Fibroblast of skin of right quadriceps (primary cell): Measurements from ENCODE around the gene GLI1.
"Not testable (repeated sequence)": the region's sequence is repeated elsewhere in the genome, so short reads cannot be mapped to it uniquely, and the experiment has no call there.

Experiments
- DNase-seq: peaks from one replicate; pipeline ENCODE4 v3.0.0-alpha.2; 2013

GLI1 gene

GRCh38 chr12:57459750-57460467 is at the start of gene GLI1:
Gene GLI1 (plus strand): TSS chr12:57459785. CDS start chr12:57463692, 3,907 bp downstream.
- peak; percentile 29 for DNase-seq

GRCh38 chr12:57410534-57410933 is 49.1 kb upstream of the GLI1 start:
- no peak for DNase-seq

GRCh38 chr12:57414160-57414559 is 45.4 kb upstream of the GLI1 start:
- DNase-seq, result not testable (repeated sequence)

GRCh38 chr12:57415088-57415487 is 44.5 kb upstream of the GLI1 start:
- no peak for DNase-seq

- DNase-seq, result no peak
These were observed 43.3 kb upstream of the GLI1 start for GRCh38 chr12:57416039-57416996.

- DNase-seq, result no peak
These were observed 41.3 kb upstream of the GLI1 start for GRCh38 chr12:57418255-57418654.

- no peak for DNase-seq
These were observed 40.1 kb upstream of the GLI1 start for GRCh38 chr12:57419495-57419894.

GRCh38 chr12:57420482-57420881 is 39.1 kb upstream of the GLI1 start:
- no peak for DNase-seq

- not testable (repeated sequence) for DNase-seq
These were observed 32.6 kb upstream of the GLI1 start for GRCh38 chr12:57426948-57427347.

- DNase-seq, result no peak
These were observed 30.6 kb upstream of the GLI1 start for GRCh38 chr12:57428965-57429364.

GRCh38 chr12:57429473-57430111 is 30.0 kb upstream of the GLI1 start:
- DNase-seq, result peak; percentile 10

- DNase-seq, result peak; percentile 28
These were observed 29.3 kb upstream of the GLI1 start for GRCh38 chr12:57430112-57430930.

GRCh38 chr12:57430931-57431566 is 28.5 kb upstream of the GLI1 start, which contains the start of gene R3HDM2:
Gene R3HDM2 (minus strand): TSS chr12:57431043. CDS start chr12:57310428, 120,615 bp downstream.
- DNase-seq, result peak; percentile 95

- DNase-seq, result no peak
These were observed 27.9 kb upstream of the GLI1 start for GRCh38 chr12:57431654-57432188.

GRCh38 chr12:57433370-57433769 is 26.2 kb upstream of the GLI1 start:
- DNase-seq, result no peak

- no peak for DNase-seq
These were observed 24.9 kb upstream of the GLI1 start, which contains the start of gene INHBC for GRCh38 chr12:57434517-57435223. Gene INHBC (plus strand): TSS chr12:57434784. CDS start chr12:57434887, 103 bp downstream.

- DNase-seq, result no peak
These were observed 24.3 kb upstream of the GLI1 start for GRCh38 chr12:57435293-57435692.

- no peak for DNase-seq
These were observed 21.2 kb upstream of the GLI1 start for GRCh38 chr12:57438400-57438799.

- no peak for DNase-seq
These were observed 19.8 kb upstream of the GLI1 start for GRCh38 chr12:57439762-57440266.

- not testable (repeated sequence) for DNase-seq
These were observed 18.2 kb upstream of the GLI1 start for GRCh38 chr12:57441393-57441792.
